DMS 273 treated with DMSO at 0.1 percent for 48 hours (cell line): ENCODE results near the gene KRTAP10-12.

ENCODE experiments used
- DNase-seq: peaks from one replicate; lab custom pipeline; 2025; lab: John Stamatoyannopoulos, UW

The KRTAP10-12 gene

GRCh38 chr21:44699502-44700001 is 2.6 kb downstream of the KRTAP10-12 start:
- no peak for DNase-seq

- no peak for DNase-seq
These were observed 3.4 kb downstream of the KRTAP10-12 start for GRCh38 chr21:44700101-44701022.

DNA sequence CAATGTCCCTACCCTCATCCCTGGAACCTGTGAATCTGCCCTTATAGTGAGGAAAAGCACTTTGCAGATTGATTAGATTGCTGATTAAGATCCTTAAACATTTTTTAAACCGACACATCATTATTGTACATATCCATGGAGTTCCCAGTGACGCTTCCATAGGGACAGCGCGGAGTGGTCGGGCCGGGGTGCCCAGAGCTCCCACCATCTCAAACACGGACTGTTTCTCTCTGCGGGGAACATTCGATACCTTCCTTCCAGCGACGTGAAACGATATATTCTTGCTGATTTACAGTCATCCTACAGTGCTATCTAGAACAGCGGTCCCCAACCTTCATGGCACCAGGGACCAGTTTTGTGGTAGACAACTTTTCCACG is 4.0 kb downstream of the KRTAP10-12 start:
- no peak for DNase-seq

DNA sequence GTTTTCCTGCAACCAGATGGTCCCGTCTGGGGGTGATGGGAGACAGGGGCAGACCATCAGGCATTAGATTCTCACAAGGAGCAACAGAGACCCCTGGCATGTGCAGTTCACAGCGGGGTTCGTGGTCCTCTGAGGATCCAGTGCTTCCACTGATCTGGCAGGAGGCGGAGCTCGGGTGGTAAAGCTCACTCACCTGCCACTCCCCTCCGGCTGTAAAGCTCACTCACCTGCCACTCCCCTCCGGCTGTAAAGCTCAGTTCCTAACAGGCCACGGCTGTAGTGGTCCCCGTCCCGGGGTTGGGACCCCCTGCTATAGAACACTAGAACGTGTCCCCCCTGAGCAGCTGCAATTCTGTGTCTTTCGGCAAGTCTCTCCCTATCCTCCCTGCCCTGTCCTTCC is 4.6 kb downstream of the KRTAP10-12 start:
- DNase-seq, result no peak

- peak; percentile 74 for DNase-seq
These were observed 5.4 kb downstream of the KRTAP10-12 start for GRCh38 chr21:44702111-44702972.

DNA sequence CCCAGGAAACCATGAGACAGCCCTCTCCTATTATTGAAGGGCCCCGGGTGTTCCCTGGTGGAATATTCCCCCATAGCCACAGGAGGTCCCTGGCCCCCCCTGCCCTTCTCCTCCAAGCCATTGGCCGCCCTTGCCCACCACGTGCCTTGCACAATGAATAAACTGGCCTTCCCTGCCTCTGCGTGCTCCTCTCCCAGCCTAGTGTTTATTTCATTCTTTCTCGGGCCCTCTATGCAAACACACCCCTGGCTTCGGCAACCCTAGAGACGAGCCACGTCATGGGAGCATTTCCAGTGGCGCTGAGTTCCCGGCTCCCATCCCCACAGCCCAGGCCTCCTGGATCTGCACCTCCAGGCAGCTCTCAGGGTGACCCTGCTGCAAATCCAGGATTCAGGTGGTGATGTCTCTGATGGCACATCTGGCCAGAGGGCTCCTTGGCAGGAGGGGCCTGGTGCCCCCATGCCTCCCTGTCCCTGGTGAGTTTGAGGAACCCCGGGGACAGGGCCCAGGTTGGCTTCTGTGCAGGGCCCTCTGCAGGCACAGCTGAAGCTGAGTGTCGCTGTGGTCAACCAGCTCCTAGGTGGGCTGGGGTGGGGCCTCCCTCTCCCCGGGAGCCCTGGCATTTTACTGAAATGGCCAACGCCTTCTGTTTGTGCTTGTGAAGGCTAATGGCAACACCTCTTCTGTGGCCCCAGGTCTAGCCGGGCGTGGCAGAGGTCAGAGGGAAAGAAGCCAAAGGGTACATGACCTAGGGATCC is 6.2 kb downstream of the KRTAP10-12 start:
- no peak for DNase-seq

DNA sequence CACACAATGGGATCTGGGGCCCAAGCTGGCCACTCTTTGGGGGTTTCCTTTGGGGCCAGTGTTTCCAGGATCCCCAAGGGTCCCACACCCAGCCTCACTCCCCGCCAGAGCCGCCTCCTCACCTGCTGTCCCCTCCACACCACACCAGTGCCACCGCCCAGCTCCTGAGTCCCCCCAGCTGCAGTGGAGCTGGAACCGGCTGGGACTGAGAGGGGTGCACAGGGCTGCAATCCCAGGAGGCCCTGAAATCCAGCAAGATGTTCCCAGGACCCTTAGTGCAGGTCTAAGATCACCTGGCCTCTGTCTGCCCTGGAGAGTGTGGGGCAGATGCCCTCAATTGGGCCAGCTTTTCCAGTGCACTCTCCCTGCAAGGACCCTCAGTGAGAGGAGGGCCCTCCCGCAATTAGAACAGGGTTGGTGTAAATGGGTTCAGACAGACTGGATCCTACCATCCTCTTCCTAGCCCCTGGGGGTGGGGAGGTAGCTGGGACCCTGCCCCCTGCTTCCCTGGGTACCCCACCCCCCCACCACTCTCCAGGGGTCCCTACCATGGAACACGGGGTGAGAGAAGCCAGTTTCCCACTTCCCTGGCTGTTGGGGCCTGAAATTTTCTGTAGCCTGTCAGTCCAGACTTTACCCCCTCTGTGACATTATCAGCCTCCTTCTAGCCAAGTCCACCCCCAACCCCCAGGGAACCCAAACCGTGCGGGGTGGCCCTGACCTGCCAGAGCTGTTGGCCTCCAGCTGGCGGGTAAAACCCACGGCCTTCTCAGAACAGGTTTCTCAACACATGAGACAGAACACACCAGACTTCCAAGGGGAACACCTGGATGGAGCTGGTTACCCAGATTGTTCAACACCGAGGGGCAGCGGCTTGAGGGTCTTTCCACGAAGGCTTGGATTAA is 7.0 kb downstream of the KRTAP10-12 start:
- DNase-seq, result no peak

GRCh38 chr21:44704636-44705001 is 7.6 kb downstream of the KRTAP10-12 start:
- no peak for DNase-seq

DNA sequence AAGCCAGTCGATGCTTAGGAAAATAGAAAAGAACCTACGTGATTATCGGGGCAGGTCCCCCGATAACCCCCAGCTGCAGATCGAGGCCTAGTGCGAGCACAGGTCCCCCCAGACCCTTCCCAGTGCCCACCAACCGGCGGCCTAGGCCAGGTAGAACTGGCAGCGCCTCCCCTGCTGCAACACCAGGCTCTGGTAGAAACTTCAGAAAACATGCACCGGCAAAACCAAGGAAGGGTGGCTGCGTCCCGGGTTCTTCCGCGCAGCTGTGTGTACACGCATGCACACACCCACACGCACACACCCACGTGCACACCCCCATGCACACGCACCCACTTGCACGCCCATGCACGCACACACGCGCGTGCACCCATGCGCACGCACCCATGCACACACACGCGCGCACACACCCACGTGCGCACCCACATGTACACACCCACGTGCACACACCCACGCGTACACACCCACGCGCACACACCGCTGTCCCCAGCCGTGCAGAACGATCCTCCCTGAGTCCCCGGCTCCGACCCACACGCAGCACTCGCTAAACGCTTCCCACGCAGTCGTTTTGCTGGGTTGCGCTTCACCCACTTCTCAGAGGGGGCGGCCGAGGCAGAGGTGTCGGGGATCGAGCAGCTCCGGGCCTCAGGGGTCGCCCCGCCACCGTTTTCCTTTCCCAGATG is 9.2 kb downstream of the KRTAP10-12 start:
- DNase-seq, result no peak

DNA sequence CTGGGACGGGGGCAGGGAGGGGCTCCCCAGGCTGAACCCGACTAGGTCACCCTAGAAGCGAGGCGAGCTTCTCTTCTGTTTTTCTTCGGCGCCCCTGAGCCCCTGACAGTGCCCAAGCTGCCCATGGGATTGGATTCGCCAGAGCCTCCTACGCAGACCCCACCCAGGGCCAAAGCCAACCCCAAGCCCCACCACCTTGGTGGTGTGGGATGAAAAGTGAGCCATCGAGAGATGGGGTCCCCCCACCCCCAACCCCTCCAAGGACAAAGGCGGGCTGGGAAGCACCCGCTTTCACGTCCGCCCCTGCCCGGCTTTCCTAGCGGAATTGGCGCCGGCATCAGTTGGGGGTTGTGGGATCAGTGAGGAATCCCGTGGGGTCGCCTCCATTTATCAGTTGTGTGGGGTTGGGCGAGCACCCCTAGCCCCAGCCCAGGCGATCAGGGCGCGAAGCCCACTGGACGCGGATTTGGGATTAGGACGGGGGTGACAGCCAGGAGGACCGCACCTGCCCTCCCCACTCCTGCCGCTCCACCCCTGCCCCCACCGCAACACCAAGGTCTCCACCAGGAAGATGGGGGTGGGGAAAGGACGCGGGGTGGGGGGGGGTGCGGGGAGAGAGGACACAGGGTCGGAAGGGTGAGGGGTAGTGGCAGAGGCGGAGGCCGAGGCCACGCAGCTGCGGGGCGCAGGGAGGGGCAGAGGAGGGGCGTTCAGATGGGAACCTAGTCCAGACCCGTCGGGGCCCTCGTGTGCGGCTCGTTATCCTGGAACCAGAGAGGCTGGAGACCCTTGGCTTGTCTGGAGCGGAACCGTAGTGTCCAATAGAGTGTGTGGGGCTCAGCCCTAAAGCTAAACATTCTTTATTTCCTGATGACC is 10.0 kb downstream of the KRTAP10-12 start:
- DNase-seq, result no peak

DNA sequence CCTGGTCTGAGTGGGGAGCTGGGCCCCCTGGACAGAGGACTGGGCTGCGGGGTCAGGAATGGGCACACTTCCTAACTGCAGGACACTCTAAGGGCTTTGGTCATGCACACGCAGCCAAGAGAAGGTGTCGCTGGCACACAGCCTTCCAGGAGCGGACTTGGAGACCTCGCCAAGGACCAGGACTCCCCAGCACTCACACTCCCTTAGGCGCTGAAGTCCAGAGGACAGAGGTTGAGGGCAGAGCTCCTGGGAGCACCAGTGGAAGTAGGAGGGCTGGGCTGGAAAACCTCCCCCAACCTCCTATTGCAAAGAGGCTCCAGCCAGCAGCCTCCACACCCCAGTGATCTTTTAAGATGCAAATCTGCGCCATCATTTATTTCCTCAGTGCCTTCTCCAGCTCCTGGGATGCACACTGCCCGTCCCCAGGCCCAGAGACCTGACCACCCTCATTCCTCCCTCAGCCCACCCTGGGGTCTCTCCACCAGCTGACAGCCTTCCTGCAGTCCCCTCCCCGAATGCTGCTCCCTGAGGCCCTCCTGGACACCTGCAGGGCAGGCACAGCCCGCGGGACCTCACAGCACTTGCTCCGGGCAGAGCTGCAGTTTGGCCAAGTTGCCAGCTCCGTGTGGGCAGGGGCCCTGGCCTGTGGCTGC is 11.4 kb downstream of the KRTAP10-12 start:
- DNase-seq, result no peak

DNA sequence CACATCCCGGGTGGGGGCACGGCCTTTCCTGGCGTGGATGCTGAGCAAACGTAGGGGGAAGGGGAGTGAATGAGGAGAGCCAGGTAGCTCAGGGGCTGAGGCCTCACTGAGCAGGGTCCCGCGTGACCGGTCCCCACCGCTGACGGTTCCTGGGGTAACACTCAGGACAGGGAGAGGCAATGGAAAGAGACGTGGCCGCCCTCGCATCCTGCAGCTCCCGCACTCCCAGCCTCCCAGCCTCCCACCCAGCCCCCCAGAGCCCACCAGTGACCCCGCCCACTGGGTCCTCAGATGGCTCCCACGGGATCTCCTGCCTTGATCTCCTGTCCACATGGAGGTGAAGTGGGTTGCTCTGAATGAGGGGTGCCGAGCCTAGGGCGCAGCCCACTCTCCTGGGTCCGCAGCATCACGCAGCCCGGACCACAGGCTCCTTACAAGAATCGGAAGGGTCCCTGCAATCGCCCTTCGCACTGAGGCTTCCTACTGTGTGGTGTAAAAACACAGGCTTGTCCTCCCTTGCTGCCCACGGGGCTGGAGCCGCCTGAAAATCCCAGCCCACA is 12.0 kb downstream of the KRTAP10-12 start:
- no peak for DNase-seq

- no peak for DNase-seq
These were observed 12.7 kb downstream of the KRTAP10-12 start for GRCh38 chr21:44709426-44710293.

- no peak for DNase-seq
These were observed 13.3 kb downstream of the KRTAP10-12 start for GRCh38 chr21:44710294-44710665.

DNA sequence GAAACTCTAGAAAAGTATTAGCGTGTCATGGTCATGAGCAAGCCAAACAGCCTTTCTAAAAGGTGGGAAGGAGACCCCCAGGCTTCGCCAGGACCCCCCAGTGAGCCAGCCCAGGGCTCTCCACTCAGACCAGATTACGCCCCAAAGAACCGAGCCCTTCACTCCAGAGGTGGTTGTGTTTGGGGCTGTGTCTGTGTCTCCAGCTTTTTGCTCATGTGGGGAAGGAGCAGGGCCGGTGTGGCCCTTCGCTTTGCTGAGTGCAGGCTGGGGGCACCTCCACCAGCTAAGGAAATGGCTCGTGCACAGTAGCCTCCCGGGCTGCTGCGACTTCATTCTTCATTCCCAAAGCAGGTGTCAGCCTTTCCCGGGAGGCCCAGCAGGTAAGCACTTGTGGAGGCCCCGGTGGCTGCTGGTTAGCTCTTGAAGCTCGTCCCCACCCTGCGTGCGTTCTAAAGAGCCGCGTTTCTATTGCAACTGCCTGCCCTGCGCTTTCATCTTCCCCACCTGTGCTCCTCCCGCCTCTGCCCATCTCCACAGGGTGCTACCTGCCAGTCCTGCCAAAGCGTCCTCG is 13.9 kb downstream of the KRTAP10-12 start:
- no peak for DNase-seq

GRCh38 chr21:44711327-44712202 is 14.6 kb downstream of the KRTAP10-12 start, which contains the start of gene TSPEAR:
Gene TSPEAR (minus strand): TSS chr21:44711572. CDS start chr21:44711514, 58 bp downstream.
- DNase-seq, result no peak
